HG03280 (cell line): Measurements from ENCODE around the gene PCDHB15.
"Not testable (repeated sequence)": the region's sequence is repeated elsewhere in the genome, so short reads cannot be mapped to it uniquely, and the experiment has no call there.

Source experiments
- ATAC-seq: cut with Tn5 transposase; IDR thresholded peaks from one replicate; pipeline ENCODE4 v1.9.1; 2021; ENCODE audit warnings: mild to moderate bottlenecking, moderate library complexity; ENCODE audit not compliant: unreplicated experiment

Gene PCDHB15

GRCh38 chr5:141246971-141247370 lies 1.8 kb downstream of the PCDHB15 start:
- ATAC-seq: not testable (repeated sequence)

- not testable (repeated sequence) for ATAC-seq
Observed at GRCh38 chr5:141247434-141247833, 2.2 kb downstream of the PCDHB15 start.

- no peak for ATAC-seq
Observed at GRCh38 chr5:141250576-141250975, 5.4 kb downstream of the PCDHB15 start.

- no peak for ATAC-seq
Observed at GRCh38 chr5:141258464-141258863, 13.3 kb downstream of the PCDHB15 start.

- no peak for ATAC-seq
Observed at GRCh38 chr5:141258948-141259347, 13.8 kb downstream of the PCDHB15 start.

GRCh38 chr5:141260458-141261237 lies 15.5 kb downstream of the PCDHB15 start:
- ATAC-seq: no peak

- no peak for ATAC-seq
Observed at GRCh38 chr5:141261238-141261546, 16.0 kb downstream of the PCDHB15 start.

- ATAC-seq: no peak
Observed at GRCh38 chr5:141269195-141269594, 24.0 kb downstream of the PCDHB15 start.

- ATAC-seq: no peak
Observed at GRCh38 chr5:141272906-141273305, 27.7 kb downstream of the PCDHB15 start.

GRCh38 chr5:141298376-141298775 lies 53.2 kb downstream of the PCDHB15 start:
- ATAC-seq: no peak
